NCI-H2196 (cell line): ENCODE data around the gene CDC42SE2.
"Not testable (repeated sequence)": the region's sequence is repeated elsewhere in the genome, so short reads cannot be mapped to it uniquely, and the experiment has no call there.

Experiments
- DNase-seq: peaks from one replicate; lab custom pipeline; 2025; ENCODE audit not compliant: unreplicated experiment; lab: John Stamatoyannopoulos, UW

The CDC42SE2 gene

GRCh38 chr5:131363811-131364506 is 100.1 kb downstream of the CDC42SE2 start:
- no peak for DNase-seq

GRCh38 chr5:131364507-131365050 is 100.7 kb downstream of the CDC42SE2 start:
- no peak for DNase-seq

DNA sequence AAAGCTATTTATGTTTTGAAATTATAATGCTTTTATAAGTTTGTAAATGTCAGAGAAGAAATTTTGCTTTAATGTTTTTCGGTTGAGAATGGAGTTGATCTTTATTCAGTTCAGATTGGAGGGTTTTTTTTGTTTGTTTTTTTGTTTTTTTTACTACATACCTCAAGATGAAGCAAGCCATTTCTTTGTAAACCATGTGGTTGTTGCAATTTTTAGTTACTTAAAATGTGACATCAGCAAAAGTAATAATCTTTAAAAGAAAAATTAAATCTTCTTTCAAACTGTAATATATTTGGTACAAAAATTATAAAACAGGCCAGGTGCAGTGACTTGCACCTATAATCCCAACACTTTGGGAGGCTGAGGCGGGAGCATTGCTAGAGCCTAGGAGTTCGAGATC is 102.6 kb downstream of the CDC42SE2 start:
- DNase-seq = no peak

DNA sequence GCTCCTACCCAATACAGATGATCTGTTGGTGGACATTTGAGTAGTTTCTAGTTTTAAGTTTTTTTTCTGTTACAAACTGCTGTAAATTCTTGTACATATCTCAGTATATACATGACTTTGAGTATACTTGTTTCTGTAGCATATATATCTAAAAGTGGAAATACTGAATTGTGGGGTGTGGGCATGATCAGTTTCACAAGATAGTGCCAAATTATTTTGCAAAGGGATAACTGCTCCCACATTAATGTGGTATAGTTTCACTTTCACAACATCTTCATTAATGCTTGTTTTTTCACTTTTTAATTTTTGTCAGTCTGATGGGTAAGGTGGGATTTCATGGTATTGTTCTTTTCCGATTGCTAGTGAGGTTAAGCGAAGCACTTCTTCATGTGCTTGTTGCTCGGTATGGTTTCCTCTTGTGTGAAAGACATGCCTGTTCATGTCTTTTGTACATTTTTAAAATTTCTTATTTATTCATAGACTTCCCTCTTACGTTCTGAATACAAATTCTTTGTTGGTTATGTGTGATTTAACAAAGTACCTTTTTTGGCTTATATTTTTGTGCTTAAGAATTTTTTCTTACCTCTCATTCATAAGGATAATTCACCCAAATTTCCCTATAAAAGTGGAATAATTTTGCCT is 103.5 kb downstream of the CDC42SE2 start:
- DNase-seq = no peak

DNA sequence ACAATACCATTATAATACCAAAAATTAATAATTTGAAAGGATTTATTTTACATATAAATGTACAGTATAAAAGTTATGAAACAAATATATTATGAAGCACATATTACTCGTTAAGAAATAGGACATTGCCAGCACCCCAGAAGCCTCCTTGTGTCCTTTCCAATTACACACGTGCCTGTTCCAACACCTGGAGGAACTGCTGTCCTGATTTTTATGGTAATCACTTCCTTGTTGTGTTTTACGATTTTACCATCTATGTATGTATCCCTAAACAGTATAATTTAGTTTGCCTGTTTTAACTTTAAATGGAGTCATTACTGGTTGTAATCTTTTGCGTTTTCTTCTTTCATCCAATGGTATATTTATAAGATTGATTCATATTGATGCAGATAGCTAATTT is 105.0 kb downstream of the CDC42SE2 start:
- no peak for DNase-seq

GRCh38 chr5:131369558-131369957 is 105.7 kb downstream of the CDC42SE2 start:
- no peak for DNase-seq

- no peak for DNase-seq
Observed at GRCh38 chr5:131371835-131372234, 108.0 kb downstream of the CDC42SE2 start.

GRCh38 chr5:131373265-131373664 is 109.4 kb downstream of the CDC42SE2 start:
- no peak for DNase-seq

DNA sequence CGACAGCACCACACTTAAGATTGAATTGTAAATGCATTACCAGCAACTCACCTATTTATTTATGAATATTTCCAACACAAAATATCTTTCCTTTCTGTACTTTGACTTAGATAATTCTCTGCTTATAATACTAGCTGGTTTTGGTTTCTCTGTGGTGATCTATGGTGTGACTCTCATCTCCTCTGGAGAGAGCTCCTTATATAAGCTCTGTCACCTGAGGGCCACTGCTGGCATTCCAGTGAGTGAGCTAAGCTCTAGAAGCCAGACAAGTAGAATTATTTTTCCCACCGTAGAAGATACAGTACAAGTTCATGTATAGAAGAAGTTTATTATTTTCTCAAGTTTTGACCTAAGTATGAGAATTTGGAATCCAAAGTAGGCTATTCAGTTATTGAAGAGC is 111.5 kb downstream of the CDC42SE2 start:
- DNase-seq = no peak

DNA sequence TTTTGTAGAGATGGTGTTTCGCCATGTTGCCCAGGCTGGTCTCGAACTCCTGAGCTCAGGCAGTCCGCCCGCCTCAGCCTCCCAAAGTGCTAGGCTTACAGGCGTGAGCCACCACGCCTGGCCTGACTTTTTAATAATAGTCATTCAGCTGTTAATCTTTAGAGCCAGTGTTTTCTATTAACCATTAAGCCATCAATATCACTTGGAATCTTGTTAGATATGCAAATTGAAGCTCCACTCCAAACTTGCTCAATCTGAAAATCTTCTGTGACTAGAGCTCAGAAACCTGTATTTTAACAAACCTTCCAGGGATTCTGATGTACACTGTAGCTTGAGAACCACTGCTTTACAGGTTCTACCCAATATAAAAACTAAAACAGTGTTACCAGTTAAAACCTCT is 113.5 kb downstream of the CDC42SE2 start:
- DNase-seq = no peak

DNA sequence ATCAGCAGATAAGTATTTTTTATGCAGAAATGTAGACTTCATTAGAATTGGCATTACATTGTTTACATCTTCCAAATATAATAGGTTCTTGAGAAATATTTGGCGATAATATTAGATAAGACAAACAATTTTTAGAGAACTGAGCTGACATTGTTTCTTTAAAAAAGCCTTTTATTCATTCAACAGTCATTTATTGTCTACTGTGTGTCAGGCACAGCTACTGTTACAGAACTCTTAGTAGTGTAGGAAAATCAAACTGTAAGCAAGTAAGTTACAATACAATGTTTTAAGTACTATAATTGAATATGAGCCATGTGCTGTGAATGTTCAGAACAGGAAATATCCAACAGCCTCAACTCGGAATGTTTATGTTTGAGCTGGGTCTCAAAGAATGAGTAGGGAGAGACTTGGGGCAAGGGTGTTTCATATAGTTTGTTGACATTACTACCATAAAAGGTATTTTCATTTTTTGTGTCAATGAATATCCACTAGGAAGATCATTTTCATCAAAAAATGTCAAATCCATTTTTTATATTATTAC is 114.0 kb downstream of the CDC42SE2 start:
- no peak for DNase-seq

GRCh38 chr5:131378721-131379541 is 115.1 kb downstream of the CDC42SE2 start:
- no peak for DNase-seq

- no peak for DNase-seq
Observed at GRCh38 chr5:131379723-131380122, 115.9 kb downstream of the CDC42SE2 start.

GRCh38 chr5:131380238-131380637 is 116.4 kb downstream of the CDC42SE2 start:
- DNase-seq = not testable (repeated sequence)

GRCh38 chr5:131381021-131381420 is 117.2 kb downstream of the CDC42SE2 start:
- no peak for DNase-seq

- no peak for DNase-seq
Observed at GRCh38 chr5:131381777-131382176, 117.9 kb downstream of the CDC42SE2 start.

GRCh38 chr5:131382407-131383395 is 118.8 kb downstream of the CDC42SE2 start:
- DNase-seq = peak; percentile 17

DNA sequence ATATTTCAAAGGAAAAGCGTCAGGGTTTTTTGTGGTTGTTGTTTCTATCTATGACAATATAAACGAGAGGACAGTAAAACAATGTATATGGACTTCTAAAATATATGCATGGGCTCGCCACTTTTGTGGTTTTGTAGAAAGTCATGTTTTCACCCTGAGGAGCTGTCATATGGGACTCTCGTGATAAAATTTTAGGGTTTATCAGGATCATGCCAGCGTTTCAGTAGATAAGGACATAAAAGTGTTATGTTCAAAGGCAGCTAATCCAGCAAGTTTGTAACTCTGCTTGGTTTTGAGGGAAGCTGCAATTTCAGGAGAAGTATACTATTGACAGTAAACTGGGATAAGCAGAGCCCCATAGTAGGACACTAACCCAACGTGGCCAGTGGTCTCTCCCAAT is 120.3 kb downstream of the CDC42SE2 start:
- no peak for DNase-seq

DNA sequence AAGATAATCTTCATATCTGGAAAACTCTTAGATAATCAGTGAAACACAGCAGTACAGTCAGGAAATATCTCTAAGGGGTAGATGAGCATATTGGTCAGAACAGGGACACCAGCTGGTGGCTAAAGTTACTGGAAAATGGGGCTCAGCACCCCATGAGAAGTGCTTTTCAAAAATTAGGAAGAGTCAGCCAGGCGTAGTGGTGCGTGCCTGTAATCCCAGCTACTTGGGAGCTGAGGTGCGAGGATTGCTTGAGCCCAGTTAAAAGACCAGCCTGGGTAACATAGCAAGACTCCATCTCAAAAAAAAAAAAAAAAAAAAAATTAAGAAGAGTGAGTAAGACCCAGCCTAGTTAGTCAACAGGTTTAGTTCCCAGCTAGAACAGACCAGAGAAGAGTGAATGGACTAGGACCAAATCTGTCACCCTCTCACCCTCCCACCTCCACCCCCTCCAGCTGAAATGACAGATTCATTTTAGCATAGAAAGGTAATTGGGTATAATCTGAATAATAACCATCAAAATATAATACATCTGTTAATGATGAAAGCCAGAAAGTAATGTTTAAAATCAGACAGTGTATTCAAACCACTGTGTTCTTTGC is 120.9 kb downstream of the CDC42SE2 start:
- DNase-seq = no peak

DNA sequence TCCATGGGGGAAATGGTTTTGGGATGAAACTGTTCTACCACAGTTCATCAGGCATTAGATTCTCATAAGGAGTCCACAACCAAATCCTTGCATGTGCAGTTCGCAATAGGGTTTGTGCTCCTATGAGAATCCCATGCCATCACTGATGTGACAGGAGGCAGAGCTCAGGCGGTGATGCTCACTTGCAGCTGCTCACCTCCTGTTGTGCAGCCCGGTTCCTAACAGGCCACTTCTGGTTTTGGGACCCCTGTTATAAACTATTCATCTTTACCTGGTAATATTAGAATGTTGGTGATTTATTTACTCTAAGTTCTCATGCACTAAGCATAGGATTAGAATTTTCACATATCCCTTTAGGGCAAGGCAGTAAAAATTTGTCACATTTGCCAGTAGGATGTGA is 122.3 kb downstream of the CDC42SE2 start:
- DNase-seq = no peak
